Measurements from ENCODE around the gene MVB12B. TPM values are rescaled to one million over a fixed set of nuclear protein-coding genes. Genes with fewer than 3 reads are reported as not detected.

Gene MVB12B
- total RNA-seq, 1 donor from 2014 or later = 12.8 TPM

GRCh38 chr9:126507318-126508109 is 180.9 kb downstream of the MVB12B start:
- no peak overlapping the region for H3K4me2 ChIP-seq (ENCODE audit: low read length)
- Mint-ChIP-seq H3K4me1 (ENCODE audit: low read depth, unreplicated experiment) (no peaks in the 10 kb centered on the region), H3K36me3 (ENCODE audit: low read depth, unreplicated experiment) (peaks cover 2% of the 10 kb centered on the region), H3K27ac (ENCODE audit: unreplicated experiment) (no peak overlapping the region), H3K9me3 (ENCODE audit: unreplicated experiment) (no peaks in the 10 kb centered on the region), H3K27me3 (ENCODE audit: low read depth, unreplicated experiment) (peaks cover 35% of the 10 kb centered on the region), H3K4me3 (ENCODE audit: unreplicated experiment) (no peak overlapping the region)
- no peaks in the 10 kb centered on the region for H3K36me3 ChIP-seq (ENCODE audit: insufficient read depth, low read length)
- H3K9me3 ChIP-seq (ENCODE audit: insufficient read depth, low read depth, low read length) = no peaks in the 10 kb centered on the region
- no peak for TF ChIP-seq EZH2 (IDR thresholded peaks at IDR 0.05; ENCODE audit: insufficient read depth, low read length)
- TF ChIP-seq, protein P1, sequence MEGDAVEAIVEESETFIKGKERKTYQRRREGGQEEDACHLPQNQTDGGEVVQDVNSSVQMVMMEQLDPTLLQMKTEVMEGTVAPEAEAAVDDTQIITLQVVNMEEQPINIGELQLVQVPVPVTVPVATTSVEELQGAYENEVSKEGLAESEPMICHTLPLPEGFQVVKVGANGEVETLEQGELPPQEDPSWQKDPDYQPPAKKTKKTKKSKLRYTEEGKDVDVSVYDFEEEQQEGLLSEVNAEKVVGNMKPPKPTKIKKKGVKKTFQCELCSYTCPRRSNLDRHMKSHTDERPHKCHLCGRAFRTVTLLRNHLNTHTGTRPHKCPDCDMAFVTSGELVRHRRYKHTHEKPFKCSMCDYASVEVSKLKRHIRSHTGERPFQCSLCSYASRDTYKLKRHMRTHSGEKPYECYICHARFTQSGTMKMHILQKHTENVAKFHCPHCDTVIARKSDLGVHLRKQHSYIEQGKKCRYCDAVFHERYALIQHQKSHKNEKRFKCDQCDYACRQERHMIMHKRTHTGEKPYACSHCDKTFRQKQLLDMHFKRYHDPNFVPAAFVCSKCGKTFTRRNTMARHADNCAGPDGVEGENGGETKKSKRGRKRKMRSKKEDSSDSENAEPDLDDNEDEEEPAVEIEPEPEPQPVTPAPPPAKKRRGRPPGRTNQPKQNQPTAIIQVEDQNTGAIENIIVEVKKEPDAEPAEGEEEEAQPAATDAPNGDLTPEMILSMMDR (IDR thresholded peaks at IDR 0.05; ENCODE audit: insufficient read depth, low read depth, low read length) = no peak
- no peak overlapping the region for H3K9ac ChIP-seq (ENCODE audit: low read length)
- peaks cover 6% of the 10 kb centered on the region for H3K4me1 ChIP-seq (ENCODE audit: insufficient read depth, low read length)
- no peaks in the 10 kb centered on the region for H3K79me2 ChIP-seq (ENCODE audit: insufficient read depth, low read length)
- no peak overlapping the region for H2AFZ ChIP-seq (ENCODE audit: low read depth, low read length)
- H3K4me3 ChIP-seq (ENCODE audit: insufficient read depth, low read depth, low read length) = no peak overlapping the region
- DNase-seq (ENCODE audit: low read depth) (no peak), FAIRE-seq (no peak)
- peaks cover 7% of the 10 kb centered on the region for H3K27me3 ChIP-seq (ENCODE audit: insufficient read depth, low read length)
- no peak overlapping the region for H3K27ac ChIP-seq (ENCODE audit: low read depth, low read length)
- H4K20me1 ChIP-seq (ENCODE audit: insufficient read depth, low read length) = no peaks in the 10 kb centered on the region

DNA sequence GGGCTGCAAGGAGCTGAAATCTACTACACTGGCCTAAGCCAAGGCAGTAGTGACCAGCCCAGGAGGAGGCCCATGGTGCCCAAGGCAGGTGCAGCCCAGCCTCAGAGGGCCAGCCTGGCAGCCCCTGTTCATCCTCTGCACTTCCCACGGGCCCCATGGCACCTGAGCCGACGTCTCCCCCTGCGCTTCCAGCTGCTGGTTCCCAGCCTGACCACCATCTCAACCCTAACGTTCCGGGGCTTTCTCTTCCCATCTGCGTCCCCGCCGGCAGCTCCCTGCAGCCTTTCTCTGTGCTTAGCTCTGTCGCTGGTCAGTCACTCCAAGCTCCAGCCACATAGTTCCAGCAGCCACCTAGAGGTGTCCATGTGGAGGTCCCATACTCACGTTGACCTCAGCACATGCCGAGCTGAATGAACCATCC is 181.6 kb downstream of the MVB12B start:
- no peak overlapping the region for H3K27ac ChIP-seq (ENCODE audit: low read depth, low read length)
- no peak overlapping the region for H3K4me3 Mint-ChIP-seq (ENCODE audit: unreplicated experiment)
- peaks cover 2% of the 10 kb centered on the region for H3K4me1 ChIP-seq (ENCODE audit: insufficient read depth, low read length)

More for the DNA sequence above, 181.6 kb downstream of the MVB12B start:
- no peak for DNase-seq (ENCODE audit: low read depth)
- Histone ChIP-seq H3K4me2 (ENCODE audit: low read length) (no peak overlapping the region), H3K9me3 (ENCODE audit: insufficient read depth, low read depth, low read length) (no peaks in the 10 kb centered on the region), H3K36me3 (ENCODE audit: insufficient read depth, low read length) (no peaks in the 10 kb centered on the region), H2AFZ (ENCODE audit: low read depth, low read length) (no peak overlapping the region), H3K9ac (ENCODE audit: low read length) (no peak overlapping the region), H3K27me3 (ENCODE audit: insufficient read depth, low read length) (peaks cover 9% of the 10 kb centered on the region), H3K4me3 (ENCODE audit: insufficient read depth, low read depth, low read length) (no peak overlapping the region), H3K79me2 (ENCODE audit: insufficient read depth, low read length) (no peaks in the 10 kb centered on the region), H4K20me1 (ENCODE audit: insufficient read depth, low read length) (no peaks in the 10 kb centered on the region)
- Mint-ChIP-seq H3K27ac (ENCODE audit: unreplicated experiment) (peak overlapping the region; percentile 58), H3K9me3 (ENCODE audit: unreplicated experiment) (no peaks in the 10 kb centered on the region), H3K4me1 (ENCODE audit: low read depth, unreplicated experiment) (no peaks in the 10 kb centered on the region), H3K36me3 (ENCODE audit: low read depth, unreplicated experiment) (peaks cover 2% of the 10 kb centered on the region), H3K27me3 (ENCODE audit: low read depth, unreplicated experiment) (peaks cover 37% of the 10 kb centered on the region)
- TF ChIP-seq, protein P1 (IDR thresholded peaks at IDR 0.05; ENCODE audit: insufficient read depth, low read depth, low read length) = no peak
- no peak for TF ChIP-seq EZH2 (IDR thresholded peaks at IDR 0.05; ENCODE audit: insufficient read depth, low read length)
- no peak for FAIRE-seq

All from astrocyte (in vitro differentiated cells and primary cell).